DND-41 (cell line): Measurements from ENCODE around the gene ATF6.

Source experiments
- ATAC-seq: fragments of 200-7000 bp; cut with Tn5 transposase; 3 replicates; pipeline ENCODE4 v1.9.1; 2021; ENCODE audit warnings: low read depth; ENCODE audit not compliant: insufficient read depth
- DNase-seq: peaks from one replicate; pipeline ENCODE4 v3.0.0-alpha.2; 2020
- H2AFZ ChIP-seq: 2 replicates; pipeline ENCODE4 v1.6.0; 2012; ENCODE audit warnings: low read depth, low read length
- H3K27ac ChIP-seq: 2 replicates; pipeline ENCODE4 v1.5.1; 2012; ENCODE audit warnings: low read length, inconsistent platforms
- H3K27me3 ChIP-seq: fragments of 200-600 bp; sonication (generic); 2 replicates; pipeline ENCODE4 v1.6.0; 2012; ENCODE audit warnings: low read length, mild to moderate bottlenecking, inconsistent platforms; ENCODE audit not compliant: insufficient read depth, poor library complexity
- H3K36me3 ChIP-seq: 2 replicates; pipeline ENCODE4 v1.5.1; 2012; ENCODE audit warnings: low read length, inconsistent platforms; ENCODE audit not compliant: insufficient read depth
- H3K4me1 ChIP-seq: 2 replicates; pipeline ENCODE4 v1.5.1; 2012; ENCODE audit warnings: mild to moderate bottlenecking, low read length; ENCODE audit not compliant: insufficient read depth
- H3K4me2 ChIP-seq: 2 replicates; pipeline ENCODE4 v1.6.0; 2012; ENCODE audit warnings: mild to moderate bottlenecking, moderate library complexity, low read length, inconsistent platforms; ENCODE audit not compliant: insufficient read depth
- H3K4me3 ChIP-seq, 2 experiments: fragments of 200-600 bp in 1 of 2; shearing (Covaris generic) in 1 of 2; 2 replicates each; pipeline ENCODE4 v1.5.1; 2012 to 2016; ENCODE audit warnings: inconsistent platforms in 2 of 2, low read length in 2 of 2, mild to moderate bottlenecking in 2 of 2, low read depth in 1 of 2, moderate library complexity in 1 of 2
- H3K79me2 ChIP-seq: 2 replicates; pipeline ENCODE4 v1.6.0; 2012; ENCODE audit warnings: low read length, inconsistent platforms; ENCODE audit not compliant: insufficient read depth
- H3K9ac ChIP-seq: 2 replicates; pipeline ENCODE4 v1.6.0; 2012; ENCODE audit warnings: low read depth, mild to moderate bottlenecking, inconsistent platforms, low read length, moderate library complexity
- H3K9me3 ChIP-seq: 2 replicates; pipeline ENCODE4 v1.5.1; 2012; ENCODE audit warnings: low read length, moderate library complexity, mild to moderate bottlenecking, inconsistent platforms; ENCODE audit not compliant: insufficient read depth, severe bottlenecking
- H4K20me1 ChIP-seq: 2 replicates; pipeline ENCODE4 v1.6.0; 2012; ENCODE audit warnings: low read length; ENCODE audit not compliant: insufficient read depth
- CTCF ChIP-seq: IDR thresholded peaks from 2 replicates; pipeline ENCODE4 v1.5.1; 2012; ENCODE audit warnings: borderline replicate concordance, low read length, moderate library complexity, mild to moderate bottlenecking; ENCODE audit not compliant: poor library complexity, severe bottlenecking; ENCODE audit errors: extremely low read depth
- EZH2 ChIP-seq: IDR thresholded peaks from 3 replicates; pipeline ENCODE4 v1.6.1; 2012; ENCODE audit warnings: borderline replicate concordance, low read depth, mild to moderate bottlenecking, moderate library complexity, low read length, inconsistent platforms; ENCODE audit not compliant: severe bottlenecking

The ATF6 gene

GRCh38 chr1:161770250-161770649 lies 4.1 kb downstream of the ATF6 start:
- no peak overlapping the region for H3K27ac ChIP-seq
- no peak for TF ChIP-seq EZH2
- TF ChIP-seq CTCF, result no peak
- H2AFZ ChIP-seq, result no peak overlapping the region
- H3K79me2 ChIP-seq, result peaks cover 92% of the 10 kb centered on the region
- no peaks in the 10 kb centered on the region; the same call in 1 of the 2 replicates for H3K36me3 ChIP-seq
- peak overlapping the region; percentile 25; the same call in 1 of the 2 replicates for H3K4me2 ChIP-seq
- DNase-seq, result no peak
- peaks cover 79% of the 10 kb centered on the region for H3K4me1 ChIP-seq
- H4K20me1 ChIP-seq, result peaks cover 11% of the 10 kb centered on the region; the same call in 1 of the 2 replicates
- no peak overlapping the region for H3K9ac ChIP-seq
- H3K4me3 ChIP-seq, result no peak overlapping the region
- no peaks in the 10 kb centered on the region for H3K27me3 ChIP-seq
- no peaks in the 10 kb centered on the region for H3K9me3 ChIP-seq
- ATAC-seq, result no peak

GRCh38 chr1:161771161-161771560 lies 5.0 kb downstream of the ATF6 start:
- no peak overlapping the region for H3K9ac ChIP-seq
- no peak overlapping the region for H3K4me3 ChIP-seq
- H3K36me3 ChIP-seq, result no peaks in the 10 kb centered on the region; the same call in 1 of the 2 replicates
- ATAC-seq, result no peak
- peaks cover 17% of the 10 kb centered on the region for H4K20me1 ChIP-seq
- no peaks in the 10 kb centered on the region for H3K27me3 ChIP-seq
- peak overlapping the region; percentile 25; the same call in 1 of the 2 replicates for H3K4me2 ChIP-seq
- H3K9me3 ChIP-seq, result no peaks in the 10 kb centered on the region
- H3K27ac ChIP-seq, result no peak overlapping the region
- DNase-seq, result no peak
- peaks cover 97% of the 10 kb centered on the region for H3K79me2 ChIP-seq
- no peak overlapping the region for H2AFZ ChIP-seq
- H3K4me1 ChIP-seq, result peaks cover 75% of the 10 kb centered on the region
- TF ChIP-seq EZH2 (no peak), CTCF (no peak)

- H3K4me1 ChIP-seq, result peaks cover 73% of the 10 kb centered on the region
- H4K20me1 ChIP-seq, result peaks cover 21% of the 10 kb centered on the region
- TF ChIP-seq EZH2 (no peak), CTCF (no peak)
- H3K36me3 ChIP-seq, result no peaks in the 10 kb centered on the region
- H3K9me3 ChIP-seq, result no peaks in the 10 kb centered on the region
- H3K27ac ChIP-seq, result peak overlapping the region; percentile 27
- peak overlapping the region; percentile 38 for H3K4me2 ChIP-seq
- no peak overlapping the region for H3K4me3 ChIP-seq
- H2AFZ ChIP-seq, result no peak overlapping the region
- DNase-seq (no peak), ATAC-seq (no peak)
- no peak overlapping the region for H3K9ac ChIP-seq
- H3K79me2 ChIP-seq, result peaks cover 97% of the 10 kb centered on the region
- no peaks in the 10 kb centered on the region for H3K27me3 ChIP-seq
Measured at GRCh38 chr1:161771973-161772372, 5.9 kb downstream of the ATF6 start.
